NB4 (cell line): ENCODE measurements around the gene SIPA1.

Source experiments
- POLR2A ChIP-seq: IDR thresholded peaks from 2 replicates; pipeline ENCODE4 v1.6.1; 2011; ENCODE audit warnings: mild to moderate bottlenecking; ENCODE audit not compliant: insufficient read length; ENCODE audit errors: extremely low read depth
- TF ChIP-seq, protein P1 (sequence below): IDR thresholded peaks from 2 replicates; pipeline ENCODE4 v1.6.1; 2011; ENCODE audit warnings: low read depth, low read length
- TF ChIP-seq, protein P2 (sequence below): IDR thresholded peaks from one replicate; pipeline ENCODE4 v1.5.1; 2012; ENCODE audit warnings: low read depth, low read length

DNA sequence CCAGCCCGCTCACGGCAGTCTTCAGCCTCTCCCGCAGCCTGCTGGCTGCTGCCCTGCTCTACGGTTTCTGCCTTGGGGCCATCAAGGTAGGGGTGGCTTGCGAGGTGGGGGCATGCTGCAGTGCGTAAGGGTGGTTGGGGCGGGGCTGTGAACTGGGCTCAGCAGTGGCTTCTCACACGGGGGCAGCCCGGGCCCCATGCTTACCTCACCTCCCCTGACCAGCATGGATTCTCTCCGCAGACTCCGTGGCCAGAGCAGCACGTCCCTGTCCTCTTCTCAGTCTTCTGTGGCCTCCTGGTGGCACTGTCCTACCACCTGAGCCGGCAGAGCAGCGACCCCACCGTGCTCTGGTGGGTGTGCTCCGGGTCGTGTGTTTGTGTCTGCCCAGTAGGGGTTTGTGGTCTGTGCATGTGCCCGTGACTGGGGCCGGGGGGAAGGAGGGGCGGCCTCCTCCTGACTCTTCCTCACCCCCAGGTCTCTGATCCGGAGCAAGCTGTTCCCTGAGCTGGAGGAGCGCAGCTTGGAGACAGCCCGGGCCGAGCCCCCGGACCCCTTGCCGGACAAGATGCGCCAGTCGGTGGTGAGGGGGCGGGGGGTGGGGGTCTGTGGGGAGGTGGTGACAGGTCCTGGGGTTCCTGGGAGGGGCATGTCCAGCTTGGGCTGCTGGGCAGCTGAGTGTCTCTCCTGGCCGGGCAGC is 12.8 kb upstream of the SIPA1 start:
- no peak for TF ChIP-seq POLR2A
- TF ChIP-seq, protein P1, sequence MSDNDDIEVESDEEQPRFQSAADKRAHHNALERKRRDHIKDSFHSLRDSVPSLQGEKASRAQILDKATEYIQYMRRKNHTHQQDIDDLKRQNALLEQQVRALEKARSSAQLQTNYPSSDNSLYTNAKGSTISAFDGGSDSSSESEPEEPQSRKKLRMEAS = no peak
- TF ChIP-seq, protein P2, sequence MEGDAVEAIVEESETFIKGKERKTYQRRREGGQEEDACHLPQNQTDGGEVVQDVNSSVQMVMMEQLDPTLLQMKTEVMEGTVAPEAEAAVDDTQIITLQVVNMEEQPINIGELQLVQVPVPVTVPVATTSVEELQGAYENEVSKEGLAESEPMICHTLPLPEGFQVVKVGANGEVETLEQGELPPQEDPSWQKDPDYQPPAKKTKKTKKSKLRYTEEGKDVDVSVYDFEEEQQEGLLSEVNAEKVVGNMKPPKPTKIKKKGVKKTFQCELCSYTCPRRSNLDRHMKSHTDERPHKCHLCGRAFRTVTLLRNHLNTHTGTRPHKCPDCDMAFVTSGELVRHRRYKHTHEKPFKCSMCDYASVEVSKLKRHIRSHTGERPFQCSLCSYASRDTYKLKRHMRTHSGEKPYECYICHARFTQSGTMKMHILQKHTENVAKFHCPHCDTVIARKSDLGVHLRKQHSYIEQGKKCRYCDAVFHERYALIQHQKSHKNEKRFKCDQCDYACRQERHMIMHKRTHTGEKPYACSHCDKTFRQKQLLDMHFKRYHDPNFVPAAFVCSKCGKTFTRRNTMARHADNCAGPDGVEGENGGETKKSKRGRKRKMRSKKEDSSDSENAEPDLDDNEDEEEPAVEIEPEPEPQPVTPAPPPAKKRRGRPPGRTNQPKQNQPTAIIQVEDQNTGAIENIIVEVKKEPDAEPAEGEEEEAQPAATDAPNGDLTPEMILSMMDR = no peak
